ENCODE results near the gene CREM.

CREM gene

GRCh38 chr10:35246770-35247343 is 120.2 kb downstream of the CREM start:
- TF ChIP-seq YY1 (IDR thresholded peaks at IDR 0.05; ENCODE audit: low read depth) (no peak), USF1 (IDR thresholded peaks at IDR 0.05) (no peak), NFIC (IDR thresholded peaks at IDR 0.05) (no peak), TCF12 (IDR thresholded peaks at IDR 0.05; ENCODE audit: low read depth) (no peak), EGR1 (IDR thresholded peaks at IDR 0.05) (no peak), ZBTB7A (IDR thresholded peaks at IDR 0.05; ENCODE audit: low read depth) (no peak), TEAD4 (IDR thresholded peaks at IDR 0.05) (no peak), REST (IDR thresholded peaks at IDR 0.05; ENCODE audit: low read depth) (no peak), MAX (IDR thresholded peaks at IDR 0.05) (no peak)

- no peak for TF ChIP-seq EGR1 (IDR thresholded peaks at IDR 0.05)
- no peak for TF ChIP-seq YY1 (IDR thresholded peaks at IDR 0.05; ENCODE audit: low read depth)
- no peak for TF ChIP-seq USF1 (IDR thresholded peaks at IDR 0.05)
- TF ChIP-seq NFIC (IDR thresholded peaks at IDR 0.05), result no peak
- no peak for TF ChIP-seq CEBPB (IDR thresholded peaks at IDR 0.05)
- no peak for TF ChIP-seq CREB1 (IDR thresholded peaks at IDR 0.05; ENCODE audit: low read depth)
Measured at GRCh38 chr10:35251373-35252100, 124.9 kb downstream of the CREM start.

GRCh38 chr10:35257057-35257983 is 130.7 kb downstream of the CREM start:
- TF ChIP-seq RAD21 (IDR thresholded peaks at IDR 0.05; ENCODE audit: low read depth), result no peak
- no peak for TF ChIP-seq FOXM1 (IDR thresholded peaks at IDR 0.05; ENCODE audit: borderline replicate concordance, low read depth)
- no peak for TF ChIP-seq MAX (IDR thresholded peaks at IDR 0.05)
- no peak for TF ChIP-seq TEAD4 (IDR thresholded peaks at IDR 0.05)
- no peak for TF ChIP-seq TAF1 (IDR thresholded peaks at IDR 0.05; ENCODE audit: low read depth)
- TF ChIP-seq USF1 (IDR thresholded peaks at IDR 0.05), result no peak
- TF ChIP-seq CEBPB (IDR thresholded peaks at IDR 0.05), result no peak
- TF ChIP-seq ZBTB7A (IDR thresholded peaks at IDR 0.05; ENCODE audit: low read depth), result no peak
- no peak for TF ChIP-seq CREB1 (IDR thresholded peaks at IDR 0.05; ENCODE audit: low read depth)
- no peak for TF ChIP-seq EGR1 (IDR thresholded peaks at IDR 0.05)
- no peak for TF ChIP-seq TCF12 (IDR thresholded peaks at IDR 0.05; ENCODE audit: low read depth)
- no peak for TF ChIP-seq NFIC (IDR thresholded peaks at IDR 0.05)
- no peak for TF ChIP-seq YY1 (IDR thresholded peaks at IDR 0.05; ENCODE audit: low read depth)
- no peak for TF ChIP-seq REST (IDR thresholded peaks at IDR 0.05; ENCODE audit: low read depth)
- no peak for TF ChIP-seq EP300 (IDR thresholded peaks at IDR 0.05; ENCODE audit: borderline replicate concordance)

- TF ChIP-seq MAX (IDR thresholded peaks at IDR 0.05) (no peak), ZBTB7A (IDR thresholded peaks at IDR 0.05; ENCODE audit: low read depth) (no peak), TCF12 (IDR thresholded peaks at IDR 0.05; ENCODE audit: low read depth) (no peak), NFIC (IDR thresholded peaks at IDR 0.05) (no peak), EP300 (IDR thresholded peaks at IDR 0.05; ENCODE audit: borderline replicate concordance) (no peak), YY1 (IDR thresholded peaks at IDR 0.05; ENCODE audit: low read depth) (no peak), TEAD4 (IDR thresholded peaks at IDR 0.05) (no peak), USF1 (IDR thresholded peaks at IDR 0.05) (no peak), FOXM1 (IDR thresholded peaks at IDR 0.05; ENCODE audit: borderline replicate concordance, low read depth) (no peak), CEBPB (IDR thresholded peaks at IDR 0.05) (no peak), TAF1 (IDR thresholded peaks at IDR 0.05; ENCODE audit: low read depth) (no peak), REST (IDR thresholded peaks at IDR 0.05; ENCODE audit: low read depth) (no peak), CREB1 (IDR thresholded peaks at IDR 0.05; ENCODE audit: low read depth) (no peak), EGR1 (IDR thresholded peaks at IDR 0.05) (no peak), RAD21 (IDR thresholded peaks at IDR 0.05; ENCODE audit: low read depth) (no peak)
Measured at GRCh38 chr10:35259769-35260397, 133.2 kb downstream of the CREM start.
